Activated naive CD4-positive, alpha-beta T cell treated with anti-CD3 and anti-CD28 coated beads, Interleukin-2, amount 50 U/mL, for 24 hours (primary cell): ENCODE data around the gene KCNA1.
A peak's percentile ranks its signal among the peaks of the same experiment; 100 is the strongest.
"Not testable (repeated sequence)": the region's sequence is repeated elsewhere in the genome, so short reads cannot be mapped to it uniquely, and the experiment has no call there.

ENCODE experiments used
- H3K27ac Mint-ChIP-seq: one replicate; pipeline ENCODE4 v1.8.0; 2021; ENCODE audit warnings: mild to moderate bottlenecking, mixed read lengths
- H3K27me3 Mint-ChIP-seq: one replicate; pipeline ENCODE4 v1.8.0; 2021; ENCODE audit warnings: mixed read lengths
- H3K36me3 Mint-ChIP-seq: one replicate; pipeline ENCODE4 v1.8.0; 2021; ENCODE audit warnings: mixed read lengths
- H3K4me1 Mint-ChIP-seq: one replicate; pipeline ENCODE4 v1.8.0; 2021; ENCODE audit warnings: mixed read lengths
- H3K4me3 Mint-ChIP-seq: one replicate; pipeline ENCODE4 v1.8.0; 2021; ENCODE audit warnings: mild to moderate bottlenecking, mixed read lengths
- H3K9me3 Mint-ChIP-seq: one replicate; pipeline ENCODE4 v1.8.0; 2021; ENCODE audit warnings: mixed read lengths

KCNA1 gene

DNA sequence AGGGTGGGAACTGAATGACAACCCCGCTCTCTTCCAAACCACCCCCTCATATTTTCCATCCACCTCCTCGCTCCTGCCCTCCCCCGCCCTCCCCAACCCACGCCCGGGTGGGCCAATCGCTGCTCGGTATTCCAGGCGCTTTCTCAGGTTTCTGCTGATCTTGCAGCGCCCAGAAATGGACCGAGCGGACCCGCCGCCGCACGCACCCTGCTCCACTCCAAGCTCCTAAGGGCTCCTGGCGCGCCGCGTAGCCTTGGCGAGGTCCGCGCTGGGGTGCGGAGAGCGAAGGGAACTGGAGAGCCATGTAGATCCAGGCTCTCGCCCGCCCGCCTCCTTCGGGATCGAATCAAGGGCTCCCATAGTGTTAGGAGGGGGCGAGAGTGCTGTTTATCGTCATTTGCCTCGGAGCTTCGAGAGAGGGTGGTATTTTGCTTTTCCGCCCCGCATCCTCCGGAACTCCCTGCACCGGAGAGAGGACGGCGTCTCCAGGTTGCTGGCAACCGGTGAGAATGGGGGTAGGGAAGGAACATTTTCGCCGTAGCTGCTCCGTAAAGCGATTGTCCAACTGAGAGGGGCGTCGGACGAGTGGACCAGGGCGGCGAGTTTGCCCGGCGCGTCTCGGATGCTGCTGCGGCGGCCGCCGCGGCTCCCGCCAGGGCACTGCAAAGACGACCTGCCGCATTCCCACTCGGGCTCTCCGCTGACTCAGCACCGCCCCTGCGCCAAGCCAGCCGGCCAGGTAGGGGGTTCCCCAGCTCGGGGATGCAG, at the start of gene KCNA1:
TSS of gene KCNA1 (plus strand) at position 172 of the 768 bp plus-strand sequence. CDS start 1,474 bp downstream, outside the sequence.
- H3K27ac Mint-ChIP-seq = no peak within 1 kb of the TSS
- peaks cover 37% of the 10 kb centered on the region for H3K27me3 Mint-ChIP-seq
- H3K4me1 Mint-ChIP-seq = peaks cover 18% of the 10 kb centered on the region
- no peaks in the 10 kb centered on the region for H3K9me3 Mint-ChIP-seq
- H3K4me3 Mint-ChIP-seq = peak within 1 kb of the TSS; percentile 87
- H3K36me3 Mint-ChIP-seq = peaks cover 2% of the 10 kb centered on the region

DNA sequence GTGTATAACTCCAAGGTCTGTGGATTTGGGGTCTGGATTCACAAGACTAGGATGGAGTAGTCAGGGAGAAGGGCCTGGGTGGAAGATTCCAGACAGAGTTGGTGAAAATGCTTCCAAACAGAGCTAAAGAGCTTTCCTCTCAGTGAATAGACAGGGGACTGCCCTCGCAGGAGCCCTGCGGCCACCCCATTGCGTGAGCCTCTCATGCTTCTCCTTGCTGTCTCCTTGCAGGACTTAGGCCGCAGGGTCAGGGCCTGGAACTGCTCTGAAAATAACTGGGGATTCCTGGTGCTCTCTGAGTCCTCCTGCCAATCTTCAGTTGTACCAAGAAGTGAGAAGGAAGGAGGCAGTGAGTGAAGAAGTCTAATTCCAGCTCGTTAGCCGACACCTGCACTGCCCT, 49.0 kb upstream of the KCNA1 start:
- Mint-ChIP-seq H3K9me3 (no peaks in the 10 kb centered on the region), H3K4me3 (no peak overlapping the region), H3K4me1 (peaks cover 9% of the 10 kb centered on the region), H3K27ac (no peak overlapping the region), H3K36me3 (no peaks in the 10 kb centered on the region), H3K27me3 (peaks cover 10% of the 10 kb centered on the region)

DNA sequence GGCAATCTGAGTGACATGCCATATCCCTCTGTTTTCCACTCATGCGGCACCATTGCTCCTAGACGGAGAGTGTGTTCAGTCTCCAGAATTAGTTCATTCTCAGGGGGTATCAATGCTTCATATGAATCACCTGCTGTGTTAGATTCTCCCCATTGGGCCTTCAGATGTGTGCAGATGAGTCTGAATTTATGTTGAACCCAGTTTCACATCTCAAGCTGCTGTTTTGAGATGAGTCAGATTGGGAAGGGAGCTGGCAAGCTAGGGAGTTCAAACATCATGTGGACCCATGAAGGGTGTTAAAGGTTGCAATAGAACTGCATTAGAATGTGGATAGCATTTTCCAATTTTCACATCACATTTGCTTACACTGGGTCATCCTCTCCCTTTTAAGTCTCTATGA, 46.9 kb upstream of the KCNA1 start:
- H3K27me3 Mint-ChIP-seq = peaks cover 15% of the 10 kb centered on the region
- H3K9me3 Mint-ChIP-seq = no peaks in the 10 kb centered on the region
- no peaks in the 10 kb centered on the region for H3K36me3 Mint-ChIP-seq
- no peak overlapping the region for H3K27ac Mint-ChIP-seq
- H3K4me3 Mint-ChIP-seq = no peak overlapping the region
- peaks cover 5% of the 10 kb centered on the region for H3K4me1 Mint-ChIP-seq

DNA sequence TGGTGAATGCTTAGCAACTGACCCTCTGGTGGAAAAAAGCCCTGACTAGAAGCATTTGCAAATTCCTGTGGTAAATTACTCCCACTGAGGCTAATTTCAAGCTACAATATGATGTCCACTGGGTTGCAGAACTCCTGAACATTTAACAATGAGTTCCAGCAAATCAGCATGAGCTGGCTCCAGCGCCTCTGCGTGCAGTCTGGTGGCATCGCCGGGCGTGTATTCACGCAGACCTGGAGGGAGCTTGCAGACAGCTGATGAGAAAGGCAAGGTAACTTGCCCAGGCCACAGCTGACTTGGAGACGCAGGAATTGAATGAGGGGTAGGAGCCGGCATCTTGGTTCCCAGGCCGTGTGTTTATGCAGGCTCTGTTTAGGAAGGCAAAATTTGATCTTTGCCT, 45.1 kb upstream of the KCNA1 start:
- Mint-ChIP-seq H3K9me3 (no peaks in the 10 kb centered on the region), H3K27me3 (peaks cover 11% of the 10 kb centered on the region), H3K4me3 (no peak overlapping the region), H3K27ac (no peak overlapping the region), H3K4me1 (no peaks in the 10 kb centered on the region), H3K36me3 (no peaks in the 10 kb centered on the region)

DNA sequence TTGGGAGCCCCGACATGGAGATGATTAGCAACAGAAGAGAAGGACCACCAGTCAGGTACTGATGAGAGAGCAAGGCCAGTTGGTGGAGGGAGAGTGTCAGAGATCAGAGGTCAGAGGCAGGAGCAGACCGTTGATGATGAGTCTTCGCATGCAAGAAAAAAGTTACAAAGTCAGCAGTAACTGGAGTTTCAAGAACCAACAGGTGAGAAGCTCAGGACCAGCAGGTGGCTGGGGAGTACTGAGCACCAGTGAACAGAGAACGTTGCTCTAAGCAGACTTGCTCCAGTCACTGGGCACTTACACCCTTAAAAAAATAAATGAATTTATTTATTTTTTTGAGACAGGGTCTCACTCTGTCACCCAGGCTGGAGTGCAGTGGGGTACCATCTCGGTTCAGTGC, 44.5 kb upstream of the KCNA1 start:
- Mint-ChIP-seq H3K4me3 (no peak overlapping the region), H3K4me1 (no peaks in the 10 kb centered on the region), H3K27me3 (peaks cover 12% of the 10 kb centered on the region), H3K9me3 (no peaks in the 10 kb centered on the region), H3K36me3 (no peaks in the 10 kb centered on the region), H3K27ac (no peak overlapping the region)

DNA sequence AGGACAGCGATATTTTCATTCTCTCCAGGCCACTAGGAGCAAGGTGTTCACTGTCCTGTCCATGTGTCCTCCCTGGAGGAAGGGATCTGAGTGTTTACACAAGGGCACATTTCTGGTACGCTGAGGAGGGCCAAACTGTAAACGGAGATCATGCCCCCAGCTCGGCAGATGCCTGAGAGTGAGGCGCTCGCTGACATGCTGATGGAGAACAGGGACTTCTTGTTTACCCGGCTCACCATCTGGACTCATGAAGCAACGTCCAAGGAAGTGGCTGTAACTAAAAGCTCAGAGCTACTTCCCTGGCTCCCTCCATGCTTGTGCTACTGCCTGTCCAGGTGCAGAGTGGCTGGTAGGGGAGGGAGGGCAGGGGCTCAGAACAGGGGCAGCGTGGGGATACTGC, 43.4 kb upstream of the KCNA1 start:
- H3K4me1 Mint-ChIP-seq = no peaks in the 10 kb centered on the region
- H3K27me3 Mint-ChIP-seq = peaks cover 10% of the 10 kb centered on the region
- no peaks in the 10 kb centered on the region for H3K36me3 Mint-ChIP-seq
- no peaks in the 10 kb centered on the region for H3K9me3 Mint-ChIP-seq
- no peak overlapping the region for H3K4me3 Mint-ChIP-seq
- no peak overlapping the region for H3K27ac Mint-ChIP-seq

DNA sequence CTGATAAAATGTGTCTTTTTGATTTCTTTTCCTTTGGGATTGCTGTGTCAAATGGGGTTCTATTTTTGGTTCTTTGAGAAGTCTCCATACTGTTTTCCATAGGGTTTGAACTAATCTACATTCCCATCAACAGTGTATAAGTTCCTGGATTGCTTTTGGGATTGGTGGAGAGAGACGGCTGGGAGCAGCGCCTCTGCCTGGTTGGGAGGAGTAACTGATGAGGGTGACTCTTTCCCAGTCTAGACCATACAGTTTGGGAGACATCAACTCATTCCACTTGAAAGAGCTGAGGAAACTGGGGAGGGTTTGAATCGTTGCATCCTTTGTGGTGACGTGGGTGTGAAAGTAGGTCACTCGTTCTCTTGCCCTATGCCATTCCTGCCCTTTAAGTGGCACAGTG, 42.3 kb upstream of the KCNA1 start:
- Mint-ChIP-seq H3K4me1 (no peaks in the 10 kb centered on the region), H3K9me3 (no peaks in the 10 kb centered on the region), H3K27me3 (peaks cover 12% of the 10 kb centered on the region), H3K27ac (no peak overlapping the region), H3K36me3 (no peaks in the 10 kb centered on the region), H3K4me3 (no peak overlapping the region)

DNA sequence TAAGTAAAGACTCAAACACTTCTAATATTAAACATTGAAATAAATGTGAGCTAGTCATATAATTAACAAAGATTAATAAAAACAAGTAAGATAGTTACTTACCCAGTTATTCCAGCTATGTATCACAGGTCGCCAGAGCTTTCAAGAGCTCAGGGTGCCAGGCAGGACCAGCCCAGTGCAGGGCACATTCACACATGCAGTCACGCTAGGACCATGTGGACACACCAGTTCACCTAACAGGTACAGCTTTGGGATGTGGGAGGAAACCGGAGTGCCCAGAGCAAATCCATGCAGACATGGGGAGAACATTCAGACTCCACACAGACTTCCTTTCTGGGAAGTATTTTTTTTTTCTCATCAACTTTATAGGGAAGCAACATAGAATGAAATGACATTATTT, 39.3 kb upstream of the KCNA1 start:
- H3K4me3 Mint-ChIP-seq = no peak overlapping the region
- H3K9me3 Mint-ChIP-seq = no peaks in the 10 kb centered on the region
- no peaks in the 10 kb centered on the region for H3K36me3 Mint-ChIP-seq
- no peak overlapping the region for H3K27ac Mint-ChIP-seq
- H3K27me3 Mint-ChIP-seq = peaks cover 9% of the 10 kb centered on the region
- H3K4me1 Mint-ChIP-seq = no peaks in the 10 kb centered on the region

DNA sequence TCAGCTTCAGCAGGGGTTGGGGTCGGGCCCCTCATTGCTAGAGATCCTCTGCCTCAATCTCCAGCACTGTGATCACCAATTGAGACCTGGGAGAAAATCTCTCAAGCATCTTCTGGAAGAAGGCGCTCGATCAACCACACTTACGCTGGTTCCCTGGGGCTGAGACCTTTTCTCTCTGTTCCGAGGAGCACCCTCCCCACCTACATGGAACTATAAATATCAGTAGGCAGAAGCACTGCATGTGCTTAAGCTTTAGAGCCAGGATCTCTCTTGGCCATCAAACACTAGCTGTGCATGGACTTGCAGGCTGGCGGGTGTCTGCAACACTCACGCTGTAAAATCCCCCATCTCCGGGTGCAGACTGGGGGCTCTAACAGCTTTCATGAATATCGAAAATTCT, 38.2 kb upstream of the KCNA1 start:
- peaks cover 8% of the 10 kb centered on the region for H3K27me3 Mint-ChIP-seq
- H3K4me1 Mint-ChIP-seq = no peaks in the 10 kb centered on the region
- H3K9me3 Mint-ChIP-seq = no peaks in the 10 kb centered on the region
- no peak overlapping the region for H3K4me3 Mint-ChIP-seq
- H3K27ac Mint-ChIP-seq = no peak overlapping the region
- H3K36me3 Mint-ChIP-seq = no peaks in the 10 kb centered on the region

DNA sequence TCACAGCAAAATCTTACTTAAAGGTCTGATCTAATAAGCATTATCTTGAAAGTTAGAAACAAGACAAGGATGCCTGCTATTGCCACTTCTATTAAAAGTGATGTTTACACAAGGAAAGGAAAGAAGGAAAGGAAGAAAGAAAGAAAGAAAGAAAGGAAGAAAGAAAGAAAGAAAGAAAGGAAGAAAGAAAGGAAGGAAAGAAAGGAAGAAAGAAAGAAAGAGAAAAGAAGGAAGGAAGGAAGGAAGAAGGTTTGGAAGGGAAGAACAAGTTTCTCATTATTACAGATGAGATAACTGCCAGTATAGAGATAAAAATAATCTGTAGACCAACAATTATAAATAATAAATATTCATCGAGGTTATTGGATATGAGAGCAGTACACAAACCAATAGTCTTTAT, 35.8 kb upstream of the KCNA1 start:
- Mint-ChIP-seq H3K36me3 (no peaks in the 10 kb centered on the region), H3K9me3 (no peaks in the 10 kb centered on the region), H3K4me3 (no peak overlapping the region), H3K4me1 (no peaks in the 10 kb centered on the region), H3K27ac (no peak overlapping the region), H3K27me3 (peaks cover 7% of the 10 kb centered on the region)

DNA sequence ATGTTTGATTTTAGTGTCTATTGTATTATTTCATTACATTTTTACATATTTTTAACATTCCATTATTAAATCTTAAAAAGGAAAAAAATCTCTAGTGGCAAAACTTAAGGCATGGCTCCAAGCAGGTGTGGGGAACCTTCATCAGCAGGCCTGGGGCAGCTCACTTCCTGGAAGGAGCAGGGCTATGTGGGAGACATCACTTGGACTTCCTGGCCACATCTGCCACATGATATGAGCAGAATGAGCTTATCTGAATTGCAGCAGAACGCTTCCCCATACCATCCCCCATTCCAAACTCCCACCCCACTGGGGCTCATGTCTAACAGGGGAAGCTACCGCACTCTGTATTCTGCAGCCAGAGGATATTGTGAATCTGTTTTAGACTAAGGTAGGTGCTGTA, 35.0 kb upstream of the KCNA1 start:
- H3K9me3 Mint-ChIP-seq = no peaks in the 10 kb centered on the region
- H3K27me3 Mint-ChIP-seq = peaks cover 7% of the 10 kb centered on the region
- no peaks in the 10 kb centered on the region for H3K4me1 Mint-ChIP-seq
- no peak overlapping the region for H3K4me3 Mint-ChIP-seq
- no peak overlapping the region for H3K27ac Mint-ChIP-seq
- no peaks in the 10 kb centered on the region for H3K36me3 Mint-ChIP-seq

DNA sequence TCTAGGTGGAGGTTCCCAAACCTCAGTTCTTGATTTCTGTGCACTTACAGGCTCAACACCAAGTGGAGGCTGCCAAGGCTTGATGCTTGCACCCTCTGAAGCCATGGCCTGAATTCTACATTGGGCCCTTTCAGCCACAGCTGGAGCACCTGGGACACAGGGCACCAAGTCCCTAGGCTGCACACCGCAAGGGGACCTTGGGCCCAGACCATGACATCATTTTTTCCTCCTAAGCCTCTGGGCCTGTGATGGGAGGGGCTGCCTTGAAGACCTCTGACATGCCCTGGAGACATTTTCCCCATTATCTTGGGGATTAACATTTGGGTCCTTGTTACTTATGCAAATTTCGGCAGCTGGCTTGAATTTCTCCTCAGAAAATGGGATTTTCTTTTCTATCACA, 30.2 kb upstream of the KCNA1 start:
- H3K27me3 Mint-ChIP-seq = peaks cover 12% of the 10 kb centered on the region
- not testable (repeated sequence) for H3K9me3 Mint-ChIP-seq, H3K27ac Mint-ChIP-seq, H3K36me3 Mint-ChIP-seq, H3K4me3 Mint-ChIP-seq, H3K4me1 Mint-ChIP-seq

DNA sequence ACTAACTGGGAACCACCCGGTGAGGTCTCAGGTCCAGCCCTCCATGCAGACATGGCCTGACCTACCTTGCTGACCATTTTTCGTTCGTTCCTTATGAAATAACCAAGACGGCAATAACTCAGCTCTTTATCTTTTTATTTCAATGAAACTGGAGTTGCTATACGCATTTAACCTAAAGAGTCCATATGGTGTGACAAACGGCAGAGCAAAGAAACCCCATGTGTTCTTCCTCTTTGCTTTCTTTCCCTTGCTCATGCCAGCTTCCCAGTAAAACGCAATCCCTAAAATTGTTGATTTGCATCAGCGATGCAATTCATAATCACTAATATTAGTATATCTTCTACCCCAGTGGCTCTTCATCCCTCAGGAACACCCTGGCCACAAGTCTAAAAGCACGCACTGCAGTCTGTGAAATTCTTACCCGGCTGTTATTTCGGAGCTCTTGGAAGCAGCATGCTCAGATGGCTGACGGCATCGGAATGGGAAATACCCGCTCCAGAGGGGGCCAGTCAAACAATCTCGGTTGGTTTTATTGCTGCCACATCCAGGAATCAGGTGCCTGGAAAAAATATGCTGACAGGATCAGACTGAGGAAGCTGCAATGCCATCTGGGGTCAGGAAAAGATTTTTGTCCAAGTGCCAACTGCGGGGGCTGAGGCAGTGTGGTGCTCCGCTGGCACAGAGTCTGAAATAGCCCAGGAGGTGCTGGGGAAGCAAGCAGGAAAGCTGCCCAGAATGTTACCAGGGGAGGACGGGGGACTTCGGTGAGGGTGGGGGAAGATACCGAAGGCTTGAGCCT, 28.2 kb upstream of the KCNA1 start:
- Mint-ChIP-seq H3K36me3 (no peaks in the 10 kb centered on the region), H3K27me3 (peaks cover 20% of the 10 kb centered on the region), H3K9me3 (peaks cover 5% of the 10 kb centered on the region), H3K27ac (no peak overlapping the region), H3K4me3 (no peak overlapping the region), H3K4me1 (no peaks in the 10 kb centered on the region)

DNA sequence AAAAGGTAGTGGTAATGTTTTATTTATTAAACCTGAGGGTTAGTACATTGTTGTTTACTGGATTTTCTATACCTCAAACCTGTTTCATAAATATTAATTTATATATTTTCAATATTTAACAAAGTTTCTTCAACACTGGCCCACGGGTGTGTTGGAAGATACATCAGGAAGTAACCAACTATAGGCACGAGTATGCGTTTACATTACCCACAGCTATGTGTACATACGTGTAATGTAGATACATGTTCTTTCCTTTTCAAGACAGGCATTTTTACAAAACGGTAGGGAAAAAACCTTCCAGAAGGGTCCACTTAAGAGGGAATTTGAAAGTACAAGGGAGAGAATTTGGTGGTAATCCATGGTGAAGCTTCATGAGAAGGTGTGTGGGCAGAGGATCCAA, 17.8 kb upstream of the KCNA1 start:
- no peaks in the 10 kb centered on the region for H3K36me3 Mint-ChIP-seq
- peaks cover 13% of the 10 kb centered on the region for H3K27me3 Mint-ChIP-seq
- no peaks in the 10 kb centered on the region for H3K9me3 Mint-ChIP-seq
- H3K4me3 Mint-ChIP-seq = no peak overlapping the region
- H3K27ac Mint-ChIP-seq = no peak overlapping the region
- no peaks in the 10 kb centered on the region for H3K4me1 Mint-ChIP-seq

DNA sequence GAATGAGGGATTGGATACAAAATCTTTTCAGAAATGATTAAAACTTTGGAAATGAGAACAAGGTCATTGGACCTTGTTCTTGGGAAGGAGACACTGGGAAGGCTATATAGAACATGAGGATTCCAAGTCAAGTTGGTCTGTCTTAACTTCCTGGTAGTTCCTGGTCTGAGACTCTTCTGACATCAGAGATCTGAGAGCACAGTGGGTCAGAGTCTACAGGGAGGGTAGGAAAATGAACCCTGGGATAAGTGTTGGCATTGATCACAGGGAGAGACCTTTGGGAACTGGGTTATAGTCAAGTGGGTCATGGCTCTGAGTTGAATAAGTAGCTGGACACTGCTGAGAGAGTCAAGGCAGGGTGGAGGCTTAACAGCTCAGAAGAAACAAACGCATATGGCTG, 17.3 kb upstream of the KCNA1 start:
- no peaks in the 10 kb centered on the region for H3K9me3 Mint-ChIP-seq
- H3K4me3 Mint-ChIP-seq = no peak overlapping the region
- H3K27me3 Mint-ChIP-seq = peaks cover 11% of the 10 kb centered on the region
- H3K36me3 Mint-ChIP-seq = no peaks in the 10 kb centered on the region
- H3K4me1 Mint-ChIP-seq = no peaks in the 10 kb centered on the region
- no peak overlapping the region for H3K27ac Mint-ChIP-seq

DNA sequence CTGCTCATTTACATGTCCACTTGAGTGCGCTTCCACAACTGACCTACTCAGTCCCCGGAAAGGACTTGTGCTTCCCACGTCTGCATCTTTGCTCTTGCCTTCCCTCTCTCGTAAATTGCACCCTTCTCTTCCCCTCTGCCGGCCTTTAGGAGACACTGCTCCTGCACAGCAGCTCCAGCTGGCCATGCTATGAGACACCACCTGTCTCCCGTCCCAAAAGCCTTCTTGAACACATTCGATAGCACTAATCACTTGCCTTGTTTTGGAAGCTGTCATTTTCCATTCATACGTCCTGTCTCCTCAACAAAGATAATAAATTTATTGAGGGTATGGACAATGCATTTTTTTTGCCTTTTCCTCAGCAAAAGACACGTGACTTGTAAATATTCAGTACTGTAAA, 15.7 kb upstream of the KCNA1 start:
- Mint-ChIP-seq H3K27me3 (peaks cover 11% of the 10 kb centered on the region), H3K36me3 (no peaks in the 10 kb centered on the region), H3K4me3 (no peak overlapping the region), H3K9me3 (no peaks in the 10 kb centered on the region), H3K27ac (no peak overlapping the region), H3K4me1 (no peaks in the 10 kb centered on the region)
